ENCODE results near the gene EGR4.

EGR4 gene

GRCh38 chr2:73333564-73333963, 40.2 kb upstream of the EGR4 start:
- Mint-ChIP-seq H3K27me3 (ENCODE audit: low read depth, poor library complexity) (peaks cover 34% of the 10 kb centered on the region), H3K4me1 (no peaks in the 10 kb centered on the region)
- no peak for TF ChIP-seq CTCF (IDR thresholded peaks at IDR 0.05)

GRCh38 chr2:73324126-73324725, 30.9 kb upstream of the EGR4 start:
- TF ChIP-seq CTCF (IDR thresholded peaks at IDR 0.05): no peak
- H3K27ac Mint-ChIP-seq: no peak overlapping the region
- H3K27me3 Mint-ChIP-seq (ENCODE audit: low read depth, poor library complexity): peaks cover 38% of the 10 kb centered on the region
- no peak overlapping the region for H3K4me3 Mint-ChIP-seq
- H3K4me1 Mint-ChIP-seq: no peaks in the 10 kb centered on the region
- no peaks in the 10 kb centered on the region for H3K36me3 Mint-ChIP-seq (ENCODE audit: low read depth)
- no peak for DNase-seq
- H3K9me3 Mint-ChIP-seq: no peaks in the 10 kb centered on the region

More at GRCh38 chr2:73333564-73333963, 40.2 kb upstream of the EGR4 start:
- no peak for DNase-seq
- Mint-ChIP-seq H3K4me3 (no peak overlapping the region), H3K27ac (no peak overlapping the region), H3K9me3 (peaks cover 23% of the 10 kb centered on the region), H3K36me3 (ENCODE audit: low read depth) (no peaks in the 10 kb centered on the region)

- no peaks in the 10 kb centered on the region for H3K36me3 Mint-ChIP-seq (ENCODE audit: low read depth)
These were observed 30.2 kb upstream of the EGR4 start for GRCh38 chr2:73323551-73323950.

GRCh38 chr2:73314441-73314840, 21.1 kb upstream of the EGR4 start:
- Mint-ChIP-seq H3K4me3 (no peak overlapping the region), H3K4me1 (no peaks in the 10 kb centered on the region), H3K27me3 (ENCODE audit: low read depth, poor library complexity) (peaks cover 67% of the 10 kb centered on the region), H3K9me3 (no peaks in the 10 kb centered on the region), H3K36me3 (ENCODE audit: low read depth) (no peaks in the 10 kb centered on the region), H3K27ac (no peak overlapping the region)
- no peak for TF ChIP-seq CTCF (IDR thresholded peaks at IDR 0.05)
- DNase-seq: no peak

More at GRCh38 chr2:73323551-73323950, 30.2 kb upstream of the EGR4 start:
- TF ChIP-seq CTCF (IDR thresholded peaks at IDR 0.05): no peak
- no peak for DNase-seq
- Mint-ChIP-seq H3K9me3 (no peaks in the 10 kb centered on the region), H3K4me3 (no peak overlapping the region), H3K27ac (no peak overlapping the region), H3K4me1 (no peaks in the 10 kb centered on the region), H3K27me3 (ENCODE audit: low read depth, poor library complexity) (peaks cover 37% of the 10 kb centered on the region)

GRCh38 chr2:73307720-73308119, 14.4 kb upstream of the EGR4 start:
- DNase-seq: no peak
- Mint-ChIP-seq H3K4me1 (no peaks in the 10 kb centered on the region), H3K27me3 (ENCODE audit: low read depth, poor library complexity) (peaks cover 78% of the 10 kb centered on the region), H3K9me3 (no peaks in the 10 kb centered on the region), H3K27ac (no peak overlapping the region), H3K4me3 (no peak overlapping the region), H3K36me3 (ENCODE audit: low read depth) (no peaks in the 10 kb centered on the region)
- no peak for TF ChIP-seq CTCF (IDR thresholded peaks at IDR 0.05)

GRCh38 chr2:73301636-73302035, 8.3 kb upstream of the EGR4 start:
- Mint-ChIP-seq H3K9me3 (no peaks in the 10 kb centered on the region), H3K27ac (no peak overlapping the region), H3K27me3 (ENCODE audit: low read depth, poor library complexity) (peaks cover 94% of the 10 kb centered on the region), H3K4me3 (no peak overlapping the region), H3K4me1 (no peaks in the 10 kb centered on the region), H3K36me3 (ENCODE audit: low read depth) (no peaks in the 10 kb centered on the region)
- no peak for TF ChIP-seq CTCF (IDR thresholded peaks at IDR 0.05)
- no peak for DNase-seq

Data from nephron progenitor cell (in vitro differentiated cells).